Activated CD4-positive, alpha-beta T cell treated with anti-CD3 and anti-CD28 coated beads, Interleukin-2, amount 50 U/mL, for 48 hours (primary cell): ENCODE measurements around the gene GRK1.

Experiments used
- DNase-seq, 2 experiments: peaks; one replicate each; pipeline ENCODE4 v3.0.0-alpha.2; 2020

GRK1 gene

DNA sequence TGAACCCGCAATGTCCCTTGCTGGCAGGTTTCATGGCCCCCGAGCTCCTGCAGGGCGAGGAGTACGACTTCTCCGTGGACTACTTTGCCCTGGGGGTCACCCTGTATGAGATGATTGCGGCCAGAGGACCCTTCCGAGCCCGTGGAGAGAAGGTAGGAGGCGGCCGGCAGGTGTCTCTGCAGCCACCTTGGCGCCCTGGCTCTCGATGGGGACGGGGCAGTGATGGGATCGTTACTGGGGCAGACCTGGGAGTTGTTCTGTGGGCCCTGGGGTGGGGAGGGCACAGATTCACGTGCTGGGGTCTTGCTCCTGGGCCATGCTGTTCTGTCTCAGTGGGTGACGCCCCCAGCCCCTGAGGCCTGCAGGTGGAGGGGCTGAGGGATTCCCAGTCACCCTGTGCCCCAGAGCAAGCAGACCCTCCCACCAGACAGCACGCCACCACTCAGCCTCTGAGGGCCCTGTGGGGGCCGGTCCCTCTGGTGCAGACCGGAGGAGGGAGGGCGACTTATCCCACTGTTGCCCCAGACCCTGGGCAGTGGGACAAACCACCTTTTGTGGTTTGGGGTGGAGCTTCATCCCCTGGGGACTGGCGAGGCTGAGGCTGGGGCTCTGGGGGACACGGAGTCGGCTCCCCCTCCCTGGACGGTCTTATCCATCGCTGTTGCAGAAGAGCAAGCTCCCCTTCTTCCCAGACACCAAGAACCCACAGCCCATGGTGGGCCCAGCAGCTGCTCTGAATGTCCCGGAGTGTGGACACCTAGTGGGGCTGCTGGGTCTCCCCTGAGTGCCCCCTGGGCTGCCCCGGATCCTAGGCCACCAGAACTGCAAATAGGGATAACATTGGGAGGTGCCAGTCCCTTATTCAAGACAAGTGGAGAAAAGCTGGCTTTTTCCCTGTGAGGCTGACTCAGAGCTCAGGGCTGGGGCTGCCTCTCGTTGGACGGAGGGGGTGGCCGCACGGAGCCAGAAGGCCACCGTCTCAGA, 64.5 kb downstream of the GRK1 start:
- no peak for DNase-seq

DNA sequence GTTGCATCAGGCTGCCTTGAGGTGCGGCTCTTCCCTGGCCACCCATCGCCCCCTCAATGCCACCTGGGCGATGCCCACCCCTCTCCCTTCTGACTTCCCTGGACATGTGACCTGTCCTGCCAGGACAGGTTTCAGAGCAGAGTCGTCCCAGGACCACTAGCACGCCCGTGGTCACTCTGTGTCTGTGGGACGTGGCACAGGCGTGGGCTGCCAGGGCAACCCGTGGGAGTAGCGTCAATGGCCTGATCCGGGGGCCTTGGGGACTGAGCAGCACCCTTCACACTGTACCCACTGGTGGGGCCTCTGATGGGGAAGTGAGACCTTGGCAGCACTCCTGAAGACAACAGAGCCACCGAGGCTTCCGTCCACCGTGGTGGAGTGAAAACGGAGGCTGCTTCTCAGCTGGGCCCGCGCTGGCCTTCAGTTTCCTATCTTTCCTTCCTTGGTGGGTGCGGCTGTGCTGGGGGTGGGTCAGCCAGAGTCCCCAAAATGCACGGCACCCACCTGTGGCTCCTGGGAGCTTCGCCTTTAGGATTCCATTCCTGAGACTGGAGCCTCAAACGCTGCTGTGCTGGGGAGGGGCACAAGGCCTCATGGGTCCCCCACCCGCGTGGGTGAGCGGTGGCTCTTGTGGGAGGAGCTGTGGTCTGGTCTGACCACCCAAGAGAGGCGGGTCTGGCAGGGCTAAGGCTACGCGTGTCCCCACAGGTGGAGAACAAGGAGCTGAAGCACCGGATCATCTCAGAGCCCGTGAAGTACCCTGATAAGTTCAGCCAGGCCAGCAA, 65.3 kb downstream of the GRK1 start:
- DNase-seq = no peak

DNA sequence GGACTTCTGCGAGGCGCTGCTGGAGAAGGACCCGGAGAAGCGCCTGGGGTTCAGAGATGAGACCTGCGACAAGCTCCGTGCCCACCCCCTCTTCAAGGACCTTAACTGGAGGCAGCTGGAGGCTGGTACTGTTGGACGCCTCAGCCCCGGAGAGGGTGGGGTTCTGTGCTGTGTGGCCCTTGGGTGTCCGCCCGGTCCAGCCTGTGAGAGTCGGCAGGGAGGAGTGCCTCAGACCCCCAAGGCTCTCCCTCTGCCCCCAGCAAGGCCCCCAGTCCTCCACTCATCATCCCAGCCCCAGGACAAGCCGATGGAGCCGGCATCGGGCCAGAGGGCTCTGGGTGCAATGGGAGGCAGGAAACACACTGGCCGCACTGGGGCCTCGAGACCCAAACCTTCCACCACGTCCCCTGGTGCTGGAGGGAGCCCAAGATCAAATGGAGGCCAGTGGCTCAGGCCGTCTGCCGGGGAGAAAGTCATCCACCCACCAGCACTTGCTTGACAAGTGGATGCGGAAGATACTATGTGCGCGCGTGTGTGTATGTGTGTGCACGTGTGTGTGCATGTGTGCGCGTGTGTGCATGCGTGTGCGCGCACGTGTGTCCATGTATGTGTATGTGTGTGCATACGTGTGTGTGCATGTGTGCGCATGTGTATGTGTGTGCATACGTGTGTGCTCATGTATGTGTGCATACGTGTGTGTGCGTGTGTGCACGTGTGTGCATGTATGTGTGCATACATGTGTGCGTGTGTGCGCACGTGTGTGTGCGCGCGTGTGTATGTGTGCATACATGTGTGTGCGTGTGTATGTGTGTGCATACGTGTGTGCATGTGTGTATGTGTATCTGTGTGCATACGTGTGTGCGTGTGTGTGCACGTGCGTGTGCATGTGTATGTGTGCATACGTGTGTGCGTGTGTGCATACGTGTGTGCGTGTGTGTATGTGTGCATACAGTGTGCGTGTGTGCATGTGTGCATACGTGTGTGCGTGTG, 66.2 kb downstream of the GRK1 start:
- DNase-seq = no peak

DNA sequence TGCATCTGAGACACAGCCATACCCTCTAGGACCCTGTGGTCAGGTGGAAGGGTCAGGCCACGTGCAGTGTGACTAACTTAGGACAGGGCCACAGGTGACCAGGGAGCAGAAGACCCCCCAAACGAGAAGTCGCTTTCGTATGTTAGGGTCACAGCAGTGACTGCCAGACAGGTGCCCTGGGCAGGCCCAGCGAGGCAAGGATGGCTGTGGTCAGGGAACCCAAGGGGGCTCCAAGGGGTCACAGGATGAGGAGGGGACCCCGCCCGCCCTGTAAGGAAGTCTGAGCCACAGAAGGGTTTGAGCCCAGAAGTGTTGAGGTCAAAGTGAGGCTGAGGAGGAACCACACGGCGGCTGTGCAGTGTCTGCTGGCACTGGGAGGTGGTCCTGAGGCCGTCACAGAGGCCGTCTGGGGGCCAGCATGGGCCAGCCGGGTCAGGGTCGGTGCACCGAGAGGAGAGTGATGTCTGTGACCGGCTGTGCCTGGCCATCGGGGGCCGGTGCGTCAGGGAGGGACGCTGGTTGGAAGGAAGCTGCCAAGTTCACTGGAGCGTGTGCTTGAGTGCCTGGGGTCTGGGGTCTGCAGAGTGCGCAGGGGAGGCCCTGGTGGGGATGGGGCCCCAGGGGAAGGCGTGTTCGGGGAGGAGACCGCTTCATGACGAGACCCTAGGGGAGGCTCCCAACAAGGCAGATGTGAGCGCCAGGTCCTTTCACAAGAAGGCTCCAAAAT, 67.2 kb downstream of the GRK1 start:
- DNase-seq = no peak

DNA sequence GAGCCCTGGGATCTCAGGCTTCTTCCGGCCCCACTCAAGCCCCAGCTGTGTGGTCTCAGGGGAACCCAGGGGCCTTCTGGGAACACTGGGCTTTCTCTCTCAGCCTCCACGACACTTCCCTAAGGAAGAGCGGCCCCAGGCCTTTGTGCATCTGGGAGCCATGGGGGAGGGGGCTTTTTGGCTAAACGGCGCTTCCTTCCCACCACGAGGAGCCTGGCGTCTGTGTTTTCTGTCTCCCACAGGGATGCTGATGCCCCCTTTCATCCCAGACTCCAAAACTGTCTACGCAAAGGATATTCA, 67.8 kb downstream of the GRK1 start:
- no peak for DNase-seq

DNA sequence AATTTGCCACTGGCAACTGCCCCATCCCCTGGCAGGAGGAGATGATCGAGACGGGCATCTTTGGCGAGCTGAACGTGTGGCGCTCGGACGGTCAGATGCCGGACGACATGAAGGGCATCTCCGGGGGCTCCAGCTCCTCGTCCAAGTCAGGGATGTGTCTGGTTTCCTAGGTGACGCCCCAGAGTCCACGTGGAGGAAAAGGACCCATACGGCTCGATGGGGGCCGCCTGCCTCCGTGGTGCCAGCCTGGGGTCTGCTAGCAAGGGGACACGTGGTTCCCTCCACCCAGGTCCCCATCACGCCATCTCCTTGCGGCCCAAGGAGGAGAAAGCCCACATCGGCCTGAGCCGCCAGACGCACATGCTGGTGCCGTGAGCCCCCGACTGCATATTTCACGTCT, 68.2 kb downstream of the GRK1 start:
- DNase-seq = no peak

DNA sequence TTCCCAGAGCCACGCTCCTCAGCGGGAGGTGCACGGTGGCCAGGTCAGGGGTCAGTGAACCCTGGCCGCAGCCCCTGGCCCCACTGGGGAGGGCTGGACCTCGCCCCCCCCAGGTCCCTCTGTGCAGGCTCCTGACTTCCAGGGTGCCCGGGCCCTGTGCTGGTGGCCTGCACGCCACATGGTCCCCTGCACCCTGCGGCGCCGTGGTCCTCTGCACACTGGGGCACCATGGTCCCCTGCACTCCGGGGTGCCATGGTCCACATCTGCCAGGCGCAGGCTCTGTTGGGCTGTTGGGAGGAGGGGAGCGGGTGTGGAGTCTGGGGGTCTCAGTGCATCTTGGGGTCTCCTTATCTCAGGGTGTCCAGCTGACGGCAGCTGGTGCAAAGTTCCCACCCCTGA, 68.7 kb downstream of the GRK1 start:
- no peak for DNase-seq

DNA sequence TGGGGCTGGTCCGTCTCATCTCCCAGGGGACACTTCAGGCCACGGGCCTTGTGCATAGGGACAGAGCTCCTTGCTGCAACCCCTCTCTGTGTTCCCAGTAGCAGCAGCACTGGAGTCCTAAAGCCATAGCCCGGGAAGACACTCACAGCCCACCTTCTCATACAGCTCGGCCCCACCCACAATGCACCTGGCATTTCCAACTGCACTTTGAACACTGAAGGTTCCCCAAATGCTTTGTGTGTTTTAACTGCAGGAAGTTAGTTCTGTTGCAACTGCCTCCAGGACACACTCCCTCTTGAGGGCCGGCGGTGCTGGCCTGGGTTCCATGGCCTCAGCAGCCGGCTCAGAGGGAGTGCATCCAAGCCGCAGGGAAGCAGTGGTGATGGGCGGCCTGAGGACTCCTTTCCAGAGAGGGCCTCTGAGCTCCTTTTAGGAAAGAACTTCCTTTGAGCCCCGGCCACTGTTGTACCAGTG, 69.3 kb downstream of the GRK1 start:
- no peak for DNase-seq

DNA sequence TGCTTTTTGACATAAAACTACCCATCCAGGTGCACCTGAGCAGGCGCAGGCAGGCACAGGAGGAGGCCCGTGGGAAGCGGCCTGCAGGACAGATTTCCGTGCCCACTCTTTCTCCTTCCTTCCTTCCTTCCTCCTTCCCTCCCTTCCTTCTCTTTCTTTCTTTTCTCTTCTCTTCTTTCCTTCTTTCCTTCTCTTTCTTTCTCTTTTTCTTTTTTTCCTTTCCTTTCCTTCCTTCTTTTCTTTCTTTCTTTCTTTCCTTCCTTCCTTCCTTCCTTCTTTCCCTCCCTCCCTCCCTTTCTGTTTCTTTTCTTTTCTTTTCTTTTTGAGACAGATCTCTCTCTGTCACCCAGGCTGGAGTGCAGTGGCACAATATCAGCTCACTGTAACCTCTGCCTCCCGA, 70.8 kb downstream of the GRK1 start:
- DNase-seq = no peak

DNA sequence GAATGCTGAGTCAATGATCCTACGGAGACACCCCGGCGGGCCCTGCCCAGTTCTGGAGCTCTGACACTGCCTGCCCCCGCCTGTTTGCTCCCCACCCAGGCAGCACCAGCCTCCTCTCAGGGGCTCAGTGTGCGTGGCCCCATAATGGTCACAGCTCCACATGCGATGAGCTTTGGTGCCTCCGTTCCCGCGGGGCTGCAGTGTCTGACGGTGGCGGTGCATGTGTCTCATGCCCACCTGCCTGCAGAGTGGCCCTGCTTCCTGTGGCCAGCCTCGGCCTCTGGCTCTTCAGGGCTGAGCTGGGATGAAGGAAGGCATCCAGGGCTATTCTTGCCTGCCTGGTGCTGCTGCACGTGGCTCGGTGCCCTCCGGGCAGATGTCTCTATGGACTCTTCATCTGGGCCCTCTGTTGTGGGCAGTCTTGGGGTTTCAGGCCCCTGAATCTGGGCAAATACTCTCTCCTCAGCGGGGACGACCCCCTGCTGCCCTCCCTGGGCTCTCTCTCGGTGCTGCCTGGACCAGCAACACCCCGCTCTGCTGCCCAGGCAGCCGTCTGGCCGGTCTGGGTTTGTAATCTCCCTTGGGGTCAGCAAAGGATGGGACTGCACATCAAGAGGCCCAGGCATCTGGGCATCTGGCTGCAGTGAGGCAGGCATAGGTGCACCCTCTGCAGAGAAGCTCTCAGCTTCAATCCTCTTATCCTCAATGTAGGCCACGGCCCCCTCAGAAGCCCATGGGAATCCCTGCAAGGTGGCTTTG, 72.7 kb downstream of the GRK1 start:
- no peak for DNase-seq

DNA sequence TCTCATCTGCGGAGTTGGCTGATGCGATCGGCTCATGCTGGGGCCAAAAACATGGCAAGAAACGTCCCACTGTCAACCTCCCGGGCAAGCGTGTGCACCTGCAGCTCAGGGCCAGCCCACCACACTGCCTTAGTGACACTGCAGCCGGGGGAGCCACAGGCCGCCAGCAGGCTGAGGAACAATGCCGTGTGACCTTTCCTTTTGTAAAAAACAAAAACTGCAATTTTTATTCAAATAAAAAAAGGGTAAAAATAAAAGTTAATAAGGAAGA, 73.2 kb downstream of the GRK1 start:
- no peak for DNase-seq

DNA sequence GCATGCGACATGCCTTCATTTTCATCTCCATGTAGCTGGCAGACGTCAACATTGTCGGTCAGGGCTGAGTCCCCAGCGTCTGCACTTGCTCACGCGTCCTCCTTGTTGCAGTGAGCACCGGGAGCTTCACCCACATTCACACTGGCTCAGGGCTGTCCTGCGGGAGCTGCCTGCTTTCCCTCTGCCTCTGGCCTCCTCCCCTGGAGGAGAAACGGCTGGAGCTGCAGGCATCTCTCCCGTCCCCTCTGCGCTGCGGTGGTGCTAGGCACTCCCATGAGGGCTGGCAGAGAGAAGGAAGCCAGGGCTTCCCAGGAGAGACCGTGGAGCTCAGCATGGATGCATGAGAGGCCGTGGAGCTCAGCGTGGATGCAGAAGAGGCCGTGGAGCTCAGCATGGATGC, 73.6 kb downstream of the GRK1 start:
- DNase-seq = no peak

DNA sequence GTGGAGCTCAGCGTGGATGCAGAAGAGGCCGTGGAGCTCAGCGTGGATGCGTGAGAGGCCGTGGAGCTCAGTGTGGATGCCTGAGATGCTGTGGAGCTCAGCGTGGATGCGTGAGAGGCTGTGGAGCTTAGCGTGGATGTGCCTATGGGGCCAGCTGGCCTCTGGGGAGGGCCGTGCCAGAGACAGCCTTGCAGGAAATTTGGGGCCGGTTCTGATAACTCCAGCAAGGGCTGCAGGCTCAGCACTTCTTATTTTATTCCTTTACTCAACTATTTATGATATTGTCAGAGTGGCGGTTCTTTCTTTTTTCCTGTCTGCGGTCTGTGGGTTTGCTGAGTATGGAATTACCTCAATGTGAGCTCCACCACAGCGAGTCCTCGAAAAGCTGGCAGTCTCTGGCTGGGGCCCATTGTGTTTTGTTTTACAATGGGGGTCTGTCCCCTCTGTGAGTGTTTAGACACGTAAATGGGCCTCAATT, 74.2 kb downstream of the GRK1 start:
- peak in 1 of 2 experiments; percentile 35 for DNase-seq

DNA sequence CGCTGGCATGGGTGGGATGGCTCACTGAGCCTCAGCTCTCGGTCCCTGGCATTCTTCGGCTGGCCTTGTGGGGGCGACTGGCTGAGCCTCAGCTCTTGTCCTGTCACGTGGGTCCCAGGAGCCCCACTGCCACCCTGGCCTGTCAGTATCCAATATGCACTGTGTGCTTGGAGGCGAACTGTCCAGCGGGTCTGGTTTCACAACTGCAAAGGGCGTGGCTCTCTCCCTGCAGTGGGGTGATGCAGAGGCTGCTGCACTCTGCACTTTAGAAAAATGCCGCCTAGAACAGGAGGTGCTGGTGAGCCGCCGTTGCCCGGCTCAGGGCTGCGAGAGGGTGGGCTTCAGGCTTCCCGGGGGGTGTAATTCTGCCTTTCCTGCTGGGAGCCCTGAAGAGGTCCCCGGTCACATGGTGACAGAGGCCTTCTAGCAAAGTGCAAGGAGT, 75.0 kb downstream of the GRK1 start:
- peak in 1 of 2 experiments; percentile 23 for DNase-seq

DNA sequence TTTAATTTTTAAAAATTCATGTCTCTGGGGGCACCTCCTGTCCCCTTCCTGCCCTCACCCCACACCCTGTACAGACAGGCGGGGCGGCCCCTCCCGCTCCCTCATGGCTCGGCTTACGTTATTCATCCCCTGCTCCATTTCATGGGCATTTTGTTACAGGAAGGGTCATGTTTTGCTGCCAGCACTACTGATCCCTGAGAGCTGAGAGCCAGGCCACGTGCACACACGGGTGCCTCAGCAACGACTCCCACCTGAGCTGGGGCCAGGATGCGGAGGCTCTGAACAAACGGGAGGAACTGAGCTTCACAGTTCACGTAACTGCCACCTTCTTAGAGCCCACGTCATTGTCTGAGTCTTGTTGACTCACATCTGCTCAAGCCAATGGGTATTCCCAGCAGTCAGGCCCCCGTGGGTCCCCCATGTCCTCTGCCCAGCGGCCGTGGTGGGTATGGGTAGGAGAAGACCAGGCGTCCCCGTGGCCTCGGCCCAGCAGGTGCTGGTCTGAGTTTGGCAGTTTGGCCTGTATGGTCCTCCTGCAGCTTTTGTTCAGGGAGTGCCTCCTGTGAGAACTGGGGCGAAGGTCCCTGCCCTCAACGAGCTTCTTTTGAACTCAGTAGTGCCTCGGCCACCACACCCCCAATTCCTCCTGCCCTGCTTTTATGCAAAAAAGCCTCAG, 75.6 kb downstream of the GRK1 start:
- DNase-seq = no peak

DNA sequence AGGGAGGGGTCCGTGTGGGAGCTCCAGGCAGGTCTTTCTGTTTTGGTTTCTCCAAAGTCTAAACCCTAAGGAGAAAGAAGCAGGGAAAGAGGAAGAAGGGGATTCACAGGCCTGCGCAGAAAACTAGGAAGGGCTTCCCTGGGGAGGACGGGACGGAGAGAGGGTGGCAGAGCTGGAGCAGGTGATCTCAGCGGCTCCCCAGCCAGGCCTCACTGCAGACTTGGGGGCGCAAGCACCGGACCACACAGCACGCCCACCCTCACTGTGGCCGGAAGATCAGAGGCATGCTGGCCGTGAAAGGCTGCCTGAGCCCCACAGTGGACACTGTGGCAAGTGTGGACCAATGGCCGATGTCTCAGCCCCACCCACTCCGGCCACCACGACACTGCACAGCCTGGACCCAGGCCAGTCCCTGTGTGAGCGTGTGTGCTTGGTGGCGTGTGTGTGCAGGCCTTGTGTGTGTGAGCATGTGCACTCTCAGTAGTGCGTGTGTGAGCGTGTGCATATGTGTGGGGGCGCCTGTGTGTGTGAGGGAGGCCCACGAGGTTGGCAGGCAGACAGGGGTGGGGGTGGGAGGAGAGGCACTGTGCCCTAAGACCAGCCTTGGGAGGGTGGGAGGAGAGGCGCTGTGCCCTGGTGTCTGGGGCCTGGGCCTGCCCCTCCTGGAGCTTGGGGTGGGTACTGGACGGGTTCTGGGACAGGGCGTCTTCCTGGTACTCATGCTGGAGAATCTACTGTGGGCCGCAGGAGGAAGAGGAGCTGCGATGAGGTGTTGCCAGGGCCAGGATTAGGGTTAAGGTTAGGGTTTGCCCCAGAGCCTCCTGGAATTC, 76.6 kb downstream of the GRK1 start:
- no peak for DNase-seq

DNA sequence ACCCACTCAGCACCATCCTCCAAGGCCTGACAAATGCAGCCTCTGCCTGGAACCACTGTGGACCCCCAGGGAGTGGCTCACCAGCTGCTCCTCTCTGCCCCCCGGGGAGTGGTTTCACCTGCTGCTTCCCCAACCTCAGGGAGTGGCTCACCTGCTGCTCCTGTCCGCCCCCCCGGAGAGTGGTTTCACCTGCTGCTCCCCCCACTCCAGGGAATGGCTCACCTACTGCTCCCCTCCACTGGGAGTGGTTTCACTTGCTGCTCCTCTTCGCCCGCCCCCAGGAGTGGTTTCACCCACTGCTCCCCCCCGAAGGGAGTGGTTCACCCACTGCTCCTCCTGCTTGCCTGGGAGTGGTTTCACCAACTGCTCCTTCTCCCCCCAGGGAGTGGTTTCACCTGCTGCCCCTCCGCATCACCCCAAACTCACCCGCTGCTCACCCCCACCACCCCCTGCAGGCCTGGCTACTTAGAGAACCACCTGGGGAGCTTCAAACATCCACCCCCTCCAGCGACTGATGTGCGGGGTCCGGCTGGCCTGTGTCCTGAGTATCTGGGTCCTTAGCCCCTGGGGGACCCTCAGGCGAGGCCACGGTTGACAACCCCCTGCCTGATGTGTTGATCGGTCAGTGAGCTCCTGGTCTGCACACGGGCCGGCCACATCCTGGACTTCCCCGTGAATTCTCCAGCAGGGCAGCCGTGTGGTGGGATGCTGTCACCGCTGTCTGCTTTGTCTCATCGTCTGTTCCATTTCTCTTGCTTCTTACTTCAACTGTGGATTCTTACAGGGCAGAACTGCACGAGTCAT, 77.4 kb downstream of the GRK1 start:
- DNase-seq = no peak

DNA sequence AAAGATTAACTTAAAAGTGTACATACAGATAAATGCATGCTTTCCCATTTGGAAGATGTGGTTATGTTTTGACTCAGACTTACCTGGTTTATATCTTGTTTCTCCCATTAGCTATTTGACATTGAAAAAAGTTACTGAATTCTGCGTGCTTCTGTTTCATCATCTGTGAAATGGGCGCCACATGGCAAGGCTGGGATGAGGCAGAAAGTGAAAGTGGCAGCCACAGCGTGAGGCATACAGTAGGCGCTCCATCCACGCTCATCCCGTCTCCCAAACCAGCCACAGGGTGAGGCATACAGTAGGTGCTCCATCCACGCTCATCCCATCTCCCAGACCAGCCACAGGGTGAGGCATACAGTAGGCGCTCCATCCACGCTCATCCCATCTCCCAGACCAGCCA, 78.0 kb downstream of the GRK1 start:
- DNase-seq = no peak
